Occipital lobe (tissue), 2 donors: ENCODE results near the gene OR51T1. TPM values are rescaled to one million over a fixed set of nuclear protein-coding genes. Genes with fewer than 3 reads are reported as not detected.
"Not testable (repeated sequence)": the region's sequence is repeated elsewhere in the genome, so short reads cannot be mapped to it uniquely, and the experiment has no call there.

ENCODE experiments used
- DNase-seq: peaks from one replicate; lab custom pipeline; 2025; lab: John Stamatoyannopoulos, UW
- total RNA-seq: library from RNA; depleted of rRNA; stranded (reverse); fragments of >200 nt; gene quantifications from one replicate; pipeline ENCODE4 v1.2.3, GENCODE V29; 2014

OR51T1 gene
- not detected for total RNA-seq

- no peak for DNase-seq
These were observed at the start of gene OR51T1 for GRCh38 chr11:4881860-4882500. TSS of gene OR51T1 (plus strand) at chr11:4881900. CDS start at chr11:4881900, 0 bp downstream.

GRCh38 chr11:4839851-4840549, 41.7 kb upstream of the OR51T1 start:
- DNase-seq = no peak

- no peak for DNase-seq
These were observed 32.7 kb upstream of the OR51T1 start, which contains the start of gene OR51S1 for GRCh38 chr11:4848908-4849532. TSS of gene OR51S1 (minus strand) at chr11:4849208. CDS start at chr11:4849208, 0 bp downstream.

GRCh38 chr11:4851033-4851432, 30.7 kb upstream of the OR51T1 start:
- no peak for DNase-seq

GRCh38 chr11:4854286-4854685, 27.4 kb upstream of the OR51T1 start:
- DNase-seq = not testable (repeated sequence)

- DNase-seq = no peak
These were observed 19.1 kb upstream of the OR51T1 start for GRCh38 chr11:4862447-4863236.

GRCh38 chr11:4863876-4864275, 17.8 kb upstream of the OR51T1 start:
- DNase-seq = no peak

- DNase-seq = no peak
These were observed 15.8 kb upstream of the OR51T1 start for GRCh38 chr11:4865855-4866254.

- no peak for DNase-seq
These were observed 512 bp upstream of the OR51T1 start for GRCh38 chr11:4881188-4881587.

- no peak for DNase-seq
These were observed 843 bp downstream of the OR51T1 start for GRCh38 chr11:4882543-4882942.

- DNase-seq = no peak
These were observed 2.7 kb downstream of the OR51T1 start for GRCh38 chr11:4884361-4884760.

- DNase-seq = no peak
These were observed 4.5 kb downstream of the OR51T1 start for GRCh38 chr11:4886186-4886585.

GRCh38 chr11:4887591-4887990, 5.9 kb downstream of the OR51T1 start:
- no peak for DNase-seq

- no peak for DNase-seq
These were observed 8.6 kb downstream of the OR51T1 start for GRCh38 chr11:4890279-4890678.

- DNase-seq = no peak
These were observed 10.4 kb downstream of the OR51T1 start for GRCh38 chr11:4891996-4892640.

- DNase-seq = no peak
These were observed 21.8 kb downstream of the OR51T1 start, which contains the start of gene OR51A7 for GRCh38 chr11:4903484-4903883. TSS of gene OR51A7 (plus strand) at chr11:4903783. CDS start at chr11:4907370, 3,587 bp downstream.

GRCh38 chr11:4916581-4916980, 34.9 kb downstream of the OR51T1 start:
- no peak for DNase-seq

- DNase-seq = no peak
These were observed 37.5 kb downstream of the OR51T1 start, which contains the start of gene OR51G2 for GRCh38 chr11:4919250-4919649. TSS of gene OR51G2 (minus strand) at chr11:4919350. CDS start at chr11:4915663, 3,687 bp downstream.

- no peak for DNase-seq
These were observed 40.1 kb downstream of the OR51T1 start for GRCh38 chr11:4921796-4922195.

GRCh38 chr11:4922304-4922703, 40.6 kb downstream of the OR51T1 start:
- no peak for DNase-seq

GRCh38 chr11:4924239-4924638, 42.5 kb downstream of the OR51T1 start, which contains the start of gene OR51G1:
TSS of gene OR51G1 (minus strand) at chr11:4924339. CDS start at chr11:4924339, 0 bp downstream.
- no peak for DNase-seq
